Lower leg skin (tissue), 4 donors: ENCODE results near the gene ISCA2. TPM values are rescaled to one million over a fixed set of nuclear protein-coding genes. Genes with fewer than 3 reads are reported as not detected.

Experiments
- DNase-seq, 2 donors: peaks; one replicate each; pipeline ENCODE4 v3.0.0-alpha.2; 2019; ENCODE audit warnings: low spot score in 2 of 2
- H3K4me3 ChIP-seq: fragments of 200-600 bp; sonication (generic); 2 replicates; pipeline ENCODE4 v1.5.1; 2017; ENCODE audit warnings: mild to moderate bottlenecking, low read depth; ENCODE audit not compliant: poor library complexity, severe bottlenecking
- POLR2A ChIP-seq, 2 donors: fragments of 450-650 bp; IDR thresholded peaks; one replicate each; pipeline ENCODE4 v1.6.1; 2016 to 2017; ENCODE audit warnings: antibody characterized with exemption in 2 of 2, mild to moderate bottlenecking in 1 of 2, moderate library complexity in 1 of 2
- WGBS, 2 donors: methylation state at CpG; one replicate each; pipeline ENCODE4 v1.1.5; 2018; 5-methylcytosine and 5-hydroxymethylcytosine counted together
- intact Hi-C: fragments of 100-400 bp; cut with DNase I; formaldehyde crosslinking; loops from one replicate; pipeline ENCODE4 v1.15.0; 2023; ENCODE audit warnings: low total_unique reads
- total RNA-seq, 4 donors: library from RNA; depleted of rRNA; stranded (reverse); fragments of >200 nt; gene quantifications; one replicate each; pipeline ENCODE4 v1.1.0, GENCODE V29; 2016
- TF ChIP-seq, protein P1 (sequence below), 3 donors: fragments of 450-650 bp; IDR thresholded peaks; one replicate each; pipeline ENCODE4 v1.5.1; 2016; ENCODE audit warnings: antibody characterized with exemption in 3 of 3, mild to moderate bottlenecking in 3 of 3, moderate library complexity in 2 of 3

Gene ISCA2
- total RNA-seq, 4 donors from 2014 or later = 4.1 to 14.4 (median 12.4) TPM

GRCh38 chr14:74459289-74459946 lies 34.1 kb upstream of the ISCA2 start:
- WGBS, 2 donors = 59 to 66% methylated on average over 8 to 10 of the region's 10 CpGs
- intact Hi-C loops = no loop called here

GRCh38 chr14:74459976-74460375 lies 33.6 kb upstream of the ISCA2 start:
- WGBS, 2 donors = 72 to 82% methylated on average over 6 of the region's 6 CpGs
- intact Hi-C loops = no loop called here
- TF ChIP-seq, protein P1, sequence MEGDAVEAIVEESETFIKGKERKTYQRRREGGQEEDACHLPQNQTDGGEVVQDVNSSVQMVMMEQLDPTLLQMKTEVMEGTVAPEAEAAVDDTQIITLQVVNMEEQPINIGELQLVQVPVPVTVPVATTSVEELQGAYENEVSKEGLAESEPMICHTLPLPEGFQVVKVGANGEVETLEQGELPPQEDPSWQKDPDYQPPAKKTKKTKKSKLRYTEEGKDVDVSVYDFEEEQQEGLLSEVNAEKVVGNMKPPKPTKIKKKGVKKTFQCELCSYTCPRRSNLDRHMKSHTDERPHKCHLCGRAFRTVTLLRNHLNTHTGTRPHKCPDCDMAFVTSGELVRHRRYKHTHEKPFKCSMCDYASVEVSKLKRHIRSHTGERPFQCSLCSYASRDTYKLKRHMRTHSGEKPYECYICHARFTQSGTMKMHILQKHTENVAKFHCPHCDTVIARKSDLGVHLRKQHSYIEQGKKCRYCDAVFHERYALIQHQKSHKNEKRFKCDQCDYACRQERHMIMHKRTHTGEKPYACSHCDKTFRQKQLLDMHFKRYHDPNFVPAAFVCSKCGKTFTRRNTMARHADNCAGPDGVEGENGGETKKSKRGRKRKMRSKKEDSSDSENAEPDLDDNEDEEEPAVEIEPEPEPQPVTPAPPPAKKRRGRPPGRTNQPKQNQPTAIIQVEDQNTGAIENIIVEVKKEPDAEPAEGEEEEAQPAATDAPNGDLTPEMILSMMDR (IDR thresholded peaks at IDR 0.05) = no peak
- TF ChIP-seq POLR2A (IDR thresholded peaks at IDR 0.05) = no peak
- DNase-seq = no peak
- no peak overlapping the region for H3K4me3 ChIP-seq

More at GRCh38 chr14:74459289-74459946, 34.1 kb upstream of the ISCA2 start:
- TF ChIP-seq, protein P1 (IDR thresholded peaks at IDR 0.05) = no peak
- TF ChIP-seq POLR2A (IDR thresholded peaks at IDR 0.05) = no peak
- H3K4me3 ChIP-seq = no peak overlapping the region
- DNase-seq = peak in 1 of 2 donors; percentile 81

DNA sequence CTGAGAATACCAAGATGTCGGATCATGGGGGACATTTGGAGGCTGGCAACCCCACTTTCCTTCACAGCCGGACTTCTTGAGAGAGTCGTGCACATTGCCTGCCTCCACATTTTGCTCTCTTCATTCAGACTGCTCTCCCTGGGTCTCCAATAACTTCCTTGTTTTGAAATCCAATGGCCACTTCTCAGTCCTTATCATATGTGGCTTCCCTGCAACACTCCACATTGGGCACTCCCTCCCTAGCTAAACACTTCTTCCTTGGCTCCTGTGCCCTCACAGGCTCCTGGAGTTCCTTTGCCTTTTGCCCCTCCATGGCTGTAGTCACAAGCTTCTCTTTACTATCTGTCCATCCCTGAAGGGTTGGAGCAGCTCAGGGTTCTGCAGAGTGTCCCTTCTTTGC lies 30.6 kb upstream of the ISCA2 start:
- intact Hi-C loops = no loop called here
- DNase-seq = peak in 1 of 2 donors; percentile 67
- no peak overlapping the region for H3K4me3 ChIP-seq
- 94 to 99% methylated on average over 3 of the region's 3 CpGs for WGBS, 2 donors
- TF ChIP-seq, protein P1 (IDR thresholded peaks at IDR 0.05) = no peak
- TF ChIP-seq POLR2A (IDR thresholded peaks at IDR 0.05) = no peak

DNA sequence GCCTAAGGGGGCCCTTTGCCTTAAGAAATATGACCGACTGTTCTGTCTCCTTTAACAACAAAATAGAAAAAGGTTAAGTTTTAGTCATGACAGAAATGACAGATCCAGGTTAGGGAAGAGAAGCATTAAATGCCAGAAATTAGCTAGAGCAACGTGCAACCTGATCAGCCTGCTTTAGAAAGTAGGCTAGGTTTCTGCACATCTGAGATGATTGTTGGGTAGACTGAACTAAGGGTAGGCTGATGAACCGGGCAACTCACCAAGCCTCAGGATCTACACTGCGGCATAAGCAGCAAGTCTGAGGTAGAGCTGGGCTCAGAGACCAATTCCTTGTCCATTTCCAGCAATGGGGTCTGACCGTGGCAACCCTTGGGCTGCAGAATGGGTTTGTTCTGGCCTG lies 29.9 kb upstream of the ISCA2 start:
- H3K4me3 ChIP-seq = no peak overlapping the region
- TF ChIP-seq, protein P1 (IDR thresholded peaks at IDR 0.05) = no peak
- TF ChIP-seq POLR2A (IDR thresholded peaks at IDR 0.05) = no peak
- peak in 1 of 2 donors; percentile 57 for DNase-seq
- intact Hi-C loops = no loop called here
- WGBS, 2 donors = 85 to 87% methylated on average over 5 of the region's 5 CpGs

DNA sequence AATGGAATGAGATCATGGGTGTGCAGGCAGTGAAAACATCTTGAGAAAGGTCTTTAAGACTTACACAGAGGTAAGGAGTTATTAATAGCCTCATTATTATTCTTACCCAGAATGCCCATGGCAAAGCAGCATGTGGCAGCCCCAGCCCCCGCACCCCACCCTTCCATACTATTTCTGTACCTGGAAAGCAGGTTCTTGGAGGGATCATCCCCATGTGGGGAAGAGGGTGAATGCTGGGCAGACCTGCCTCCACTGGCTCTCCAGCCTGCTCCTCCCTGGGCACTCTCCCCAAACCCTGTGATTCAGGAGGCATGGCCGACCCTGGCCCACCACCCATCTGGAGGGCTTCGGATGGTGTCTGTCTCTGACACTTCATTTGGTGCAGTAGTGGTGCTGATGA lies 28.8 kb upstream of the ISCA2 start:
- DNase-seq = no peak
- 58 to 68% methylated on average over 3 of the region's 3 CpGs for WGBS, 2 donors
- TF ChIP-seq, protein P1 (IDR thresholded peaks at IDR 0.05) = no peak
- no peak for TF ChIP-seq POLR2A (IDR thresholded peaks at IDR 0.05)
- intact Hi-C loops = no loop called here
- no peak overlapping the region for H3K4me3 ChIP-seq

DNA sequence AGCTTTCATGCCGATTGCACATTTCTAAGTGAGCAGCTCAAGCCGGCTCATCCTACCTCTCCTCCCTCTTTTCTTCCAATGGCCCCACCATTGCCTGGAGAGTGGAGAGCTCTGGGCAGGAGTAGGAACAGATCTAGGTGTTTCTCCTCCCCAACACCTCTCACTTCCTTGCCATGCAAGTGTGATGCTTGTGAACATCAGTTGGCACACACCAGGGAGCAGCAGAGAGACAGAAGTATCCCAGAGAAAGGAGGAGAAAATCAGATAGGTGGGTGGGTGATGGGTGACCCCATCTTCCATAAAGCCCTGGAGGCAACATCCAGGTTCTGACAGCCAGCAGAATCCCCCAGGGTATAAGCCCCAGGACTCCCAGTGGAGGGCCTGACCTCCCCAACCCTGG lies 28.2 kb upstream of the ISCA2 start:
- H3K4me3 ChIP-seq = no peak overlapping the region
- DNase-seq = no peak
- TF ChIP-seq, protein P1 (IDR thresholded peaks at IDR 0.05) = no peak
- no peak for TF ChIP-seq POLR2A (IDR thresholded peaks at IDR 0.05)
- intact Hi-C loops = no loop called here
- 79 to 80% methylated on average over 2 of the region's 2 CpGs for WGBS, 2 donors
